GM18873 (cell line): Measurements from ENCODE around the gene RNU11.
"Not testable (repeated sequence)": the region's sequence is repeated elsewhere in the genome, so short reads cannot be mapped to it uniquely, and the experiment has no call there.

Experiments
- ATAC-seq: cut with Tn5 transposase; IDR thresholded peaks from one replicate; pipeline ENCODE4 v1.9.1; 2021; ENCODE audit warnings: mild to moderate bottlenecking, moderate library complexity, moderate number of reproducible peaks; ENCODE audit not compliant: unreplicated experiment, low FRiP score

The RNU11 gene

DNA sequence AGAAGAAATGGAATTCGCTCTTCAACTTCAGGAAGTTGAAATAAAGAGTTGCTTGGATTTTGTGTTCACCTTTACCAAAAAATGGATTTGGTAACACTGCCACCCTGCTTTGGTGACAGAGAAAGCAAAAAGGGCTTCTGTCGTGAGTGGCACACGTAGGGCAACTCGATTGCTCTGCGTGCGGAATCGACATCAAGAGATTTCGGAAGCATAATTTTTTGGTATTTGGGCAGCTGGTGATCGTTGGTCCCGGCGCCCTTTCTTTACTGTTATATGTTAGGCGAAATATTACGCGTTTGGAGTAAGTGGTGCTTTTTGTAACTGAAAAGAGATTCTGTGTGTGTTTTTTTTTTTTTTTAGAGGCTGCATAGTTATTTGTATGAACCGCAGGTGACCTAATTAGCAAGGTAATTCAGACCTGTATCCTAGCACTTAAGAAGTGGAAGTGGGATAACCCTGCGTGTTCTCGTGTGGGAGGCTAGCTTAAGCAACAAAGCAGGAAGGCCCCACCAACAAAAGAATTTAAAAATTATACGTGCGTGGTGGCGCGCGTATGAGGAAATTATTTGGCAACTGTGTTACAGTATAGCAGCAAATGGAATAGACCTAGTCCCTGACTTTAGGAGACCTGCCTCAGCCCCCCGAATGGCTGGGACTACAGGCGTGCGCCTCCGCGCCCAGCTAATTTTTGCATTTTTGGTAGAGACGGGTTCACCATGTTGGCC lies at the start of gene RNU11:
TSS of gene RNU11 (plus strand) at position 127 of the 725 bp plus-strand sequence.
- peak; percentile 61 for ATAC-seq

GRCh38 chr1:28601696-28602095 lies 46.7 kb upstream of the RNU11 start:
- no peak for ATAC-seq

DNA sequence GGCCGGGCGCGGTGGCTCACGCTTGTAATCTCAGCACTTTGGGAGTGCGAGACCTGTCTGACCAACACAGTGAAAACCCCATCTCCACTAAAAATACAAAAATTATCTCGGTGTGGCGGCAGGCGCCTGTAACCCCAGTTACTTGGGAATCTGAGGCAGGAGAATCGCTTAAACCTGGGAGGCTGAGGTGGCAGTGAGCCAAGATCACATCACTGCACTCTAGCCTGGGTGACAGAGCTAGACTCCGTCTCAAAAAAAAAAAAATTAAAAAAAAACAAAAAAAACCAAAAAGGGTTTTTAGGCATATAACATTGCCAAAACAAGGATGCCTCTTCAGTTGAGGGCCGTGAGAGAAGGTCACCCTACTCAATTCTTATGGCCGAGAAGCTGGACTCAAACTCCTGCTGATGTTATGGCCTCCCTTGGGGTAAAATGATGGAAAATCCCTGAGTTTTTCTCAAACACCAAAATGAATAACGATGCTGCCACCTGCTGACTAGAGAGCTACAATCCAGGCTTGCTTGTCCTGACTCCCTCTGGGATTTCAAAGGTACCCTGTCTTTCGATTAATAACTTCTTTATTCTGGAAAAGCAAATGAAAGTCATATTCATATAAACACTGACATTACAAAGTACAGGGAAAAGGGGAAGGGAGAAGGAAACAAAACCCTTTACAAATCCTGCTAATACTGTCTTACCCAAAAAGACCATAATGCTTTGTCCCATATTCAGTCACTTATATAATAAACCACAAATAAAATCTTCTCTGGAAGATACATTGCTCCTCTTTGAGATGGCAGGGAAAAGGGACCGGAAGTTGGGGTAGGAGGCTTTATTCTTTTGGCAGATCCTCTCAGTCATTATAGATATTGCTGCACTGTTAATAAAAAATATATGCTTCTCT lies 45.6 kb upstream of the RNU11 start:
- no peak for ATAC-seq

DNA sequence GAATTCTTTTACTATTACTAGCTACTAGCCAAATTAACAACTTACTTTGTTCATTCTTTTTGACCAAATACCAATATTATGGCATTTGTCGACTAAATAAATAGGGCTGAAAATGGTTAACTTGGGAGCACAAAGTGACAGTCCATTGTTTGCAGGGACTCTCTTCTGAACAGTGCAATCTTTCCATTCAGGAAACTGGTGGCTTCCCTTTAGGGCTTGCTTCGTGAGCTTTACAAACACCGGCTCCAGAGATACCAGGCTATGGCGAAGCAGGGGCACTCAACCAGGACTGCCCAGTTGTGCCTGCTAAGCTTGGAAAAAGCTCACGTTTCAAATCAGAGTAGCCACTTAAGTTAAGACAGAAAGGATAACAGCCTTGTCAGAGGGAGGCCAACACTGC lies 44.0 kb upstream of the RNU11 start:
- no peak for ATAC-seq

DNA sequence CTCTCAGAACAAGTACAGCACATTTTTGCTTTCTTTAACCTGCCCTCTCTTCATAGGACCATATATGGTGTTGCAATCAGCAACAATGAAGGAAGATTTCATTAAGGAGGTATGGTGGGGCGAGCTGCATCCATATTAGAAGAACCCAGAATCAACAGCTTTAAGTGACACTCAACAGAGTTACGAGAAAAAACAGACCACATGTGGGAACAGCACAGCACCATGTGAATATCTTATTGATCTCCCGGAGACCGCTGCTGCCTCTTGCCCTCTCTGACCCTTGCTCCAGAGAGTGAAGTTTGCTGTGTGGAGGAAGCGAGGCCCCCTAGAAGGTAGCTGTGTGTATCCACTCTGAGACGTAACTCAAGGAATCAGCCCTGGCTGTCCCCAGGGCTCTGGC lies 43.4 kb upstream of the RNU11 start:
- ATAC-seq = no peak

DNA sequence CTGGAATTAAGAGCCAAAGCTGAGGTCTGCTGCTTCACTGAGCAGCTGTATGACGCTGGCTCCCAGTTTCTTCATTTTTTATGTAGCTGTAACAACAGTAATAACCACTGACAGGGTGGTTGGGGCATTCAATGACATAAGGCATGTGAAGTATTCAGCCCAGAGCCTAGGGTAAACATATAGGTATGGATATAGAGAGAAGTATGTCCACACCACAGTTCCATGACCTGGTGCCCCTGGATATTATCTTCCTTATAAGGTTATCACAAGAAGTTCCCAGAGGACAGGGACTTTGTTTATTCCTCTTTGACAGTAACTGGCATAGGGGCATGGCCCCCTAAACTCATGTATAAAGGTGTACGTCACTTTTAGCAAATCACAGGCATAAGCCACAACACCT lies 41.6 kb upstream of the RNU11 start:
- no peak for ATAC-seq

DNA sequence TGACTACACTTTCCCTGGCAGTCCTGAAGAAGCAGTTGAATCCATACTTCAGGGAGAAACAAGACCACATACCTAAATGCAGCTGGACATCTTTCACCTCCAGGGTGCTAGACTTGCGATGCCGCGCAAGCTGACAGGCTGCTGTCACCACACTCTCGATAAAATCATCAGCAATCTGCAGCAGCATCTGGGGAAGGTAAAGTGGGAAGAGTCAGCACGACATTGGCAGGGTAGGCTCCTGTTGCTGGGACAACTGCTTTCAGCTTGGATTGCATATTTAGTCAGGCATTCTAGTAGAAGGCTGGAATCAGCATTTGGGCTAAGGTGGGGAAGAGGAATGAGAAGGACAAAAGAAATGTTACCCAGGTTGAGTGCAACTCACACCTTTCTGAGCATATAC lies 35.2 kb upstream of the RNU11 start:
- ATAC-seq = no peak

DNA sequence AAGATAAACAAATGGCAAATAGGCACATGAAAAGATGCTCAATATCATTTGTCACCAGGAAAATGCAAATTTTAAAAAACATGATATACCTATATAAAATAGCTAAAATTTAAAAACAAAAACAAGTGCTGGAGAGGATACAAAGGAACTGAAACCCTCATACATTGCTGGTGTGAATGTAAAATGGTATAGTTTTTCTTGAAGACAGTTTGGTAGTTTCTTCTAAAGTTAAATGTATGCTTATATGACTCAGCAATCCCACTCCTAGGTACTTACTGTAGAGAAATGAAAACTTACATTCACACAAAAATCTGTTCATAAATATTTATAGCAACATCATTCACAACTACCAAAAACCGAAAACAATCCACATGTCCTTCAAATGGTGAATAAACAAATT lies 16.7 kb upstream of the RNU11 start:
- ATAC-seq = no peak

GRCh38 chr1:28632560-28632959 lies 15.8 kb upstream of the RNU11 start:
- ATAC-seq = no peak

DNA sequence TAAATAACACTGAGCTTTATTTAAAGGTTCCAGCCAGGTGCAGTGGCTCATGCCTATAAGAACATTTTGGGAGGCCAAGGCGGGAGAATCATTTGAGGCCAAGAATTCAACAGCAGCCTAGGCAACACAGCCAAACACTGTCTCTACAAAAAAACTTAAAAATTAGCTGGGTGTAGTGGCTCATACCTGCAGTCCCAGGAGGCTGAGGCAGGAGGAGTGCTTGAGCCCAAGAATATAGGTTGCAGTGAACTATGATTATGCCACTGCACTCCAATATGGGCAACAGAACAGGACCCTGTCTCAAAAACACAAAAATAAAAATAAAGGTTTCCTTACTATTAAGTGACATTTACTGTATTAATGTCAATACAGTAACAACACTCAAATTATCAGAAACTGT lies 7.6 kb upstream of the RNU11 start:
- no peak for ATAC-seq

- ATAC-seq = no peak
Observed at GRCh38 chr1:28642056-28642846, 6.1 kb upstream of the RNU11 start.

DNA sequence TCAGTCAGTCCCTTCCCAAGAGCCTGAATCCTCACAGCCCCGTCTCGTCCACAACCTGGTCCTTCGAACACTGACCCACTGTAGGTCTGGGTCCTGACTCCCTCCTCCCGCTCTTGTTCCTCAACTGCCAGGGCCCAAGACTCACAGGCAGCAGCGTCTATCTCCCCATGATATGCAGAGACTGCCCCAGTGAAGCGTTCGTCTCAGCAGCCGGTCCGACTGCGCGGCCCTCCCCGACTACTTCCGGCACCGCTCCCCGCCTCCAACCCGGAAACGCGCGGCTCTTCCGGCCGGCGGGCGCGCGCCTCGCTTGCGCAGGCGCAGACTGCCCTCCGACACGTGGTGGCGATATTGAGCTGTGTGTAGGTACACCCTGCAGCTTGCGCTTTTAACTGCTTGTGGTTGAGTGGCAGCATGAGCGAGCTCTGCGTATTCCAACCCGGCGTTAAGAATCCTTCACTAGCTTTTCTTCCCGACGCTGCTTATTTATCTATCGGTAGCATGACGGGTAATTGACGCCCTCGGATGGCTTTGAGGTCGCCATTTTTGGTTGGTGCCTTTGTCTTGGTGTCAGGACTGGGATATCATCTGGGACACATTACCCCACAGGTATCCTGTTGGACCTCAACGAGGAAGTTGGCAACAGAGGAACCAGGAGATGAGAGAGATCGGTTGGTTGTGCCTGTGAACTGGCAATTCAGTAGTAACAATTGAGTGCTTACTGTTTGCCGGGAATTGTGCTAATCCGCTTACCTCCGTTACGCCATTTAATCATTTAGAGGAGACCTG lies 5.4 kb upstream of the RNU11 start, which contains the start of gene TAF12:
TSS of gene TAF12 (minus strand) at position 221 of the 789 bp plus-strand sequence. CDS start 20,986 bp downstream, outside the sequence.
- ATAC-seq = peak; percentile 58

GRCh38 chr1:28644494-28644893 lies 3.9 kb upstream of the RNU11 start:
- ATAC-seq = no peak

DNA sequence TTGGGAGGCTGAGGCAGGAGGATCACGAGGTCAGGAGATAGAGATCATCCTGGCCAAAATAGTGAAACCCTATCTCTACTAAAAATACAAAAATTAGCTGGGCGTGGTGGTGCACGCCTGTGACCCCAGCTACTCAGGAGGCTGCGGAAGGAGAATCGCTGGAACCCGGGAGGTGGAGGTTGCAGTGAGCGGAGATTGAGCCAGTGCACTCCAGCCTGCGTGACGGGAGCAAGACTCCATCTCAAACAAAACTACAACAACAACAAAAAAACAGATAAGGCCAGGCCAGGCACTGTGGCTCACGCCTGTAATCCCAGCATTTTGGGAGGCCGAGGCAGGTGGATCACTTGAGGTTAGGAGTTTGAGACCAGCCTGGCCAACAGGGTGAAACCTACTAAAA lies 3.0 kb upstream of the RNU11 start:
- ATAC-seq = not testable (repeated sequence)

- ATAC-seq = no peak
Observed at GRCh38 chr1:28646040-28646439, 2.4 kb upstream of the RNU11 start.

GRCh38 chr1:28648008-28648473 lies 359 bp upstream of the RNU11 start:
- ATAC-seq = peak; percentile 59

- not testable (repeated sequence) for ATAC-seq
Observed at GRCh38 chr1:28653063-28653462, 4.7 kb downstream of the RNU11 start.

DNA sequence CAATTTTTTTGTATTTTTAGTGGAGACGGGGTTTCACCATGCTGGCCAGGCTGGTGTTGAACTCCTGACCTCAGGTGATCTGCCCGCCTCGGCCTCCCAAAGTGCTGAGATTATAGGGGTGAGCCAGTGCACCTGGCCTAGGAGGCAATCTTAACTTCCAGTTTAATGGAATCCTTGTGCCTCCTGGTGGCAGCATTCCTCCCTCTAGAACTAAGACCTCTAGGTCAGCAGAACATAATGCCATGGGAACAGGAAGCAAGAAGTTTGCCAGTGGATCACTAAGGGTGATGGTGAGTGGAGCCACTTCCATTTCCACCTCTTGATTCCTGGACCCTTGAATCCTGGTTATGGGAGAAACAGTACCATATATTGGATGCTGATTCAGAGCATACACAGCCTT lies 5.5 kb downstream of the RNU11 start:
- ATAC-seq = not testable (repeated sequence)

- not testable (repeated sequence) for ATAC-seq
Observed at GRCh38 chr1:28655448-28656311, 7.3 kb downstream of the RNU11 start.
